Sigmoid colon (tissue), 4 donors: ENCODE data around the gene TULP1.

Experiments used
- CTCF ChIP-seq, 4 experiments: fragments of 450-650 bp in 3 of 4; fragments of 200-600 bp in 1 of 4; IDR thresholded peaks; one replicate each; pipeline ENCODE4 v1.5.1; 2016 to 2019; ENCODE audit warnings: antibody characterized with exemption in 4 of 4, mild to moderate bottlenecking in 3 of 4, moderate library complexity in 2 of 4
- POLR2AphosphoS5 ChIP-seq, 4 donors: sonication (generic); formaldehyde crosslinking; IDR thresholded peaks; one replicate each; pipeline ENCODE4 v1.6.1; 2017; ENCODE audit warnings: antibody characterized with exemption in 4 of 4

- TF ChIP-seq CTCF (IDR thresholded peaks at IDR 0.05), result peak in 1 of 4 experiments; percentile 5
- TF ChIP-seq POLR2AphosphoS5 (IDR thresholded peaks at IDR 0.05), result no peak
Observed at GRCh38 chr6:35473075-35473849, 39.4 kb downstream of the TULP1 start.
